Gastrocnemius medialis (tissue), 4 donors: Measurements from ENCODE around the gene SAMD3. TPM values are rescaled to one million over a fixed set of nuclear protein-coding genes. Genes with fewer than 3 reads are reported as not detected.
"Not testable (repeated sequence)": the region's sequence is repeated elsewhere in the genome, so short reads cannot be mapped to it uniquely, and the experiment has no call there.

Source experiments
- ATAC-seq, 2 donors: fragments of 150-250 bp; one replicate each; pipeline ENCODE4 v1.9.1; 2016
- DNase-seq, 2 donors: peaks; one replicate each; pipeline ENCODE4 v3.0.0-alpha.2; 2019
- H3K27ac ChIP-seq, 4 donors: fragments of 200-600 bp; sonication (generic); 1 replicate in 1 of 4; 2 replicates in 3 of 4; pipeline ENCODE4 v1.5.1; 2016 to 2018; ENCODE audit warnings: mild to moderate bottlenecking in 2 of 4, moderate library complexity in 1 of 4
- H3K27me3 ChIP-seq, 3 donors: fragments of 200-600 bp; sonication (generic) in 2 of 3; 1 replicate in 1 of 3; 2 replicates in 2 of 3; pipeline versions ENCODE4 v1.5.1 to v1.6.0; 2016 to 2019; ENCODE audit warnings: mild to moderate bottlenecking in 1 of 3, moderate library complexity in 1 of 3
- H3K36me3 ChIP-seq, 2 donors: fragments of 200-600 bp; sonication (generic) in 1 of 2; one replicate each; pipeline ENCODE4 v1.5.1; 2017 to 2018
- H3K4me1 ChIP-seq, 2 donors: fragments of 200-600 bp; sonication (generic) in 1 of 2; one replicate each; pipeline ENCODE4 v1.5.1; 2016 to 2017; ENCODE audit warnings: mild to moderate bottlenecking in 2 of 2
- H3K4me3 ChIP-seq, 4 donors: fragments of 200-600 bp; sonication (generic) in 3 of 4; 1 replicate in 1 of 4; 2 replicates in 3 of 4; pipeline ENCODE4 v1.5.1; 2016 to 2019; ENCODE audit warnings: mild to moderate bottlenecking in 2 of 4
- H3K9me3 ChIP-seq, 3 donors: fragments of 200-600 bp; sonication (generic) in 2 of 3; 1 replicate in 1 of 3; 2 replicates in 2 of 3; pipeline ENCODE4 v1.5.1; 2016 to 2019
- POLR2A ChIP-seq, 2 donors: fragments of 450-650 bp; IDR thresholded peaks; one replicate each; pipeline ENCODE4 v1.6.1; 2017; ENCODE audit warnings: antibody characterized with exemption in 2 of 2, mild to moderate bottlenecking in 2 of 2, moderate library complexity in 2 of 2
- in situ Hi-C, 4 donors: fragments of 200-750 bp; cut with MboI; loops; one replicate each; pipeline versions ENCODE4 v1.15.0 to v1.8.0; 2017; ENCODE audit warnings: low sequenced_read_pairs in 4 of 4
- intact Hi-C: fragments of 100-400 bp; cut with DNase I; formaldehyde crosslinking; loops from one replicate; pipeline ENCODE4 v1.15.1; 2023; ENCODE audit warnings: low total_unique reads
- total RNA-seq, 4 donors: library from RNA; depleted of rRNA; stranded (reverse); fragments of >200 nt; gene quantifications; one replicate each; pipeline versions ENCODE4 v1.1.0 to v1.2.3, GENCODE V29; 2016
- TF ChIP-seq, protein P1 (sequence below), 5 experiments: fragments of 450-650 bp in 3 of 5; fragments of 200-600 bp in 2 of 5; sonication (generic) in 2 of 5; IDR thresholded peaks in 4 of 5; conservative IDR thresholded peaks in 1 of 5; 1 replicate in 4 of 5; 2 replicates in 1 of 5; pipeline ENCODE4 v1.5.1; 2016 to 2019; ENCODE audit warnings: antibody characterized with exemption in 5 of 5, mild to moderate bottlenecking in 3 of 5, moderate library complexity in 3 of 5

The SAMD3 gene
- total RNA-seq, 4 donors from 2014 or later: not detected

DNA sequence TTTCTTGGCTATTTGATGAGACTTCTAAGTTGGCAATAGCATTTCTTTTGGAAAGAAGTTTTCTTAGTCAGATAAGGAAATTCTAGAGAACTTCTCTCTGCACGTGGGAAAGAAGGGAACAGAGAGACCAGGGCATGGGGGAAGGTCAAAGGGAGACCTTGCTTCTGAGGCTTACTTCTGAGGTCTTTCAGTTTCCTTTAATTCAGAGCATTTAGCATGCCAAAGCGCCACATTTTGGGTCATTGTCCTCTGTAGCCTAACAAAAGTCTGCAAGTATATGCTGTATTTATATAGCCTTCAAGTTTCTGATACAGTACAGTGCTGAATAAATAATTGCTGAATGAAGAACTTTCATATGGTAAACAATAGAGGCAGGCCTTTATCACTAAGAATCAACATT, 95.6 kb downstream of the SAMD3 start:
- in situ Hi-C loops: no loop called here
- no peaks in the 10 kb centered on the region for H3K4me1 ChIP-seq
- H3K4me3 ChIP-seq: no peak overlapping the region
- H3K36me3 ChIP-seq: no peaks in the 10 kb centered on the region
- DNase-seq (no peak), ATAC-seq (no peak)
- TF ChIP-seq, protein P1, sequence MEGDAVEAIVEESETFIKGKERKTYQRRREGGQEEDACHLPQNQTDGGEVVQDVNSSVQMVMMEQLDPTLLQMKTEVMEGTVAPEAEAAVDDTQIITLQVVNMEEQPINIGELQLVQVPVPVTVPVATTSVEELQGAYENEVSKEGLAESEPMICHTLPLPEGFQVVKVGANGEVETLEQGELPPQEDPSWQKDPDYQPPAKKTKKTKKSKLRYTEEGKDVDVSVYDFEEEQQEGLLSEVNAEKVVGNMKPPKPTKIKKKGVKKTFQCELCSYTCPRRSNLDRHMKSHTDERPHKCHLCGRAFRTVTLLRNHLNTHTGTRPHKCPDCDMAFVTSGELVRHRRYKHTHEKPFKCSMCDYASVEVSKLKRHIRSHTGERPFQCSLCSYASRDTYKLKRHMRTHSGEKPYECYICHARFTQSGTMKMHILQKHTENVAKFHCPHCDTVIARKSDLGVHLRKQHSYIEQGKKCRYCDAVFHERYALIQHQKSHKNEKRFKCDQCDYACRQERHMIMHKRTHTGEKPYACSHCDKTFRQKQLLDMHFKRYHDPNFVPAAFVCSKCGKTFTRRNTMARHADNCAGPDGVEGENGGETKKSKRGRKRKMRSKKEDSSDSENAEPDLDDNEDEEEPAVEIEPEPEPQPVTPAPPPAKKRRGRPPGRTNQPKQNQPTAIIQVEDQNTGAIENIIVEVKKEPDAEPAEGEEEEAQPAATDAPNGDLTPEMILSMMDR (IDR thresholded peaks at IDR 0.05 in 4 of 5, conservative IDR thresholded peaks at IDR 0.05 in 1 of 5): no peak
- TF ChIP-seq POLR2A (IDR thresholded peaks at IDR 0.05): no peak
- no peaks in the 10 kb centered on the region for H3K9me3 ChIP-seq
- intact Hi-C loops: no loop called here
- no peak overlapping the region for H3K27ac ChIP-seq
- H3K27me3 ChIP-seq: no peaks in the 10 kb centered on the region

DNA sequence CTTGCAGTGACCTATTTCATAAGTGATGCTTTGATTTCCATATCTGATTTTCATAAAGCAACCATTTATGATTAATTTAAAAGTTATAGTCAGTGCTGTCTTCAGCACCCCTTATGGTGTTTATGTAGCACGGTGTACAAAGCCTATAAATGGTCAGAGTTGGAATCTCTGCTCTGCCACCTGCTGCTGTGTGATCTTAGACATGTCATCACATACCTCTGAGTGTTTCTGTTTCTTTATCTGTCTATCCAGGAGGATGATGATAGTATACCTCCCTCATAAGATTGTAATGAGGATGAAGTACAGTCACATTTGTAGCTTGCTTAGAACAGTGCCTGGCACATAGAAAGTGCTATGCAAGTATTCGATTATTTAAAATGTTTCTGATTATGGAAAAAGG, 100.5 kb downstream of the SAMD3 start:
- TF ChIP-seq, protein P1 (IDR thresholded peaks at IDR 0.05 in 4 of 5, conservative IDR thresholded peaks at IDR 0.05 in 1 of 5): no peak
- TF ChIP-seq POLR2A (IDR thresholded peaks at IDR 0.05): no peak
- Histone ChIP-seq H3K4me3 (no peak overlapping the region), H3K27ac (no peak overlapping the region), H3K4me1 (no peaks in the 10 kb centered on the region), H3K36me3 (no peaks in the 10 kb centered on the region), H3K27me3 (no peaks in the 10 kb centered on the region), H3K9me3 (no peaks in the 10 kb centered on the region)
- ATAC-seq (no peak), DNase-seq (no peak)
- in situ Hi-C loops: no loop called here
- intact Hi-C loops: no loop called here

DNA sequence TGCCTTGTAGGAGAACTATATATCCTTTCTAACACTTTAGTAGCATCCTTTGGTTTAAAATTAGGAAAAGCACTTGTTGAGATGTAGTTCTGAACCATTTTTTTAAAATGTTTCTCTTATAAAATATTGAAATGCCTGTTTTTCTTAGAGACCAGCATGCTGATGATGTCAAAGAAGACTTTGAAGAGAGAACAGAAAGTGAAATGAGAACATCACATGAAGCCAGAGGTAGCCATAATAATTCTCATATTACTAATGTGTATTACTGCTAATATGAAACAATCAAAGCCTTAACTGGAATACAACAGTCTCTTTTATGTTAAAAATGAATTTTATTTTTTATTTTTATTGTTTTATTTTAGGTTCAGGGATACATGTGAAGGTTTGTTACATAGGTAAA, 102.0 kb downstream of the SAMD3 start:
- no peak for DNase-seq
- intact Hi-C loops (no loop called here), in situ Hi-C loops (no loop called here)
- H3K4me1 ChIP-seq: no peaks in the 10 kb centered on the region
- H3K36me3 ChIP-seq: no peaks in the 10 kb centered on the region
- H3K4me3 ChIP-seq: no peak overlapping the region
- no peak overlapping the region for H3K27ac ChIP-seq
- no peaks in the 10 kb centered on the region for H3K9me3 ChIP-seq
- ATAC-seq: no peak
- TF ChIP-seq, protein P1 (IDR thresholded peaks at IDR 0.05 in 4 of 5, conservative IDR thresholded peaks at IDR 0.05 in 1 of 5): no peak
- no peak for TF ChIP-seq POLR2A (IDR thresholded peaks at IDR 0.05)
- H3K27me3 ChIP-seq: no peaks in the 10 kb centered on the region

DNA sequence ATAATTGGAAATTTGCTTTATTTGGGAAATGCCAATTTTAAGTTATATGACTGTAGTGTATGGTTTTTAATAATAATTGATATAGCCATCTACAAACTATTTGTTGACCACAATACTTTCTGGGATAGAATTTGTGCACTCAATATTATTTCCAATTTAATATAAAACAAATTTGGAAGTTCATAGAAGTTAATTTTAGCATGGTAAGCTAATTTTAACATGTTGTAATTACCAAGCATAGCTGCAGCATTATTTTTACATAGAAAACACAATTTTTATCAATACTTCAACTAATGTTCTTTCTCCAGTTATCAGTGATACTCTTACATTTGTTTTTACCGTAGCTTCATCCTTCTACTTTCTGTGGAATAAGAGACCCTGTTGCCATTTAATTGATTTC, 103.5 kb downstream of the SAMD3 start:
- H3K36me3 ChIP-seq: no peaks in the 10 kb centered on the region
- TF ChIP-seq, protein P1 (IDR thresholded peaks at IDR 0.05 in 4 of 5, conservative IDR thresholded peaks at IDR 0.05 in 1 of 5): no peak
- TF ChIP-seq POLR2A (IDR thresholded peaks at IDR 0.05): no peak
- no peak for DNase-seq
- H3K27me3 ChIP-seq: no peaks in the 10 kb centered on the region
- ATAC-seq: no peak
- in situ Hi-C loops: no loop called here
- H3K4me1 ChIP-seq: no peaks in the 10 kb centered on the region
- H3K4me3 ChIP-seq: no peak overlapping the region
- no peaks in the 10 kb centered on the region for H3K9me3 ChIP-seq
- intact Hi-C loops: no loop called here
- H3K27ac ChIP-seq: no peak overlapping the region

DNA sequence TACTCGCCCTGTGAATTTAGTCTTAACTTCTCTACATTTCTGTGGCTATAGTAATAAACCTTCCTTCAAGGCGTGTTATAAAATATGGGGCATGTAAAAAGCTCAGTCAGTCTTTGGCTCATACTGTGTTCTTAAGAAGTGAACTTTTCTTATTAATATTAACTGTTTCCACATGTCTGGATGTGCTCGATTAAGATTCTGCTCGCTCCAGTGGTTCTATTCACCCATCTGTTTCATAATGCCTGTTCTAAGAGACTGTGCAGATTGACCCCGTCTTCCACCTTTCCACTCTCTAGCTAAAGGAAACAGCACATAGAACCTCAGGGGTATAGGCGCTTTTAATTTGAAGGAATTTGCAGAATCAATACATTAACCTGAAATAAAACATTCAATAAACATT, 104.5 kb downstream of the SAMD3 start:
- Histone ChIP-seq H3K4me3 (no peak overlapping the region), H3K27me3 (no peaks in the 10 kb centered on the region), H3K9me3 (no peaks in the 10 kb centered on the region), H3K36me3 (no peaks in the 10 kb centered on the region), H3K4me1 (no peaks in the 10 kb centered on the region), H3K27ac (no peak overlapping the region)
- DNase-seq (no peak), ATAC-seq (no peak)
- in situ Hi-C loops (no loop called here), intact Hi-C loops (no loop called here)
- no peak for TF ChIP-seq POLR2A (IDR thresholded peaks at IDR 0.05)
- TF ChIP-seq, protein P1 (IDR thresholded peaks at IDR 0.05 in 4 of 5, conservative IDR thresholded peaks at IDR 0.05 in 1 of 5): no peak

DNA sequence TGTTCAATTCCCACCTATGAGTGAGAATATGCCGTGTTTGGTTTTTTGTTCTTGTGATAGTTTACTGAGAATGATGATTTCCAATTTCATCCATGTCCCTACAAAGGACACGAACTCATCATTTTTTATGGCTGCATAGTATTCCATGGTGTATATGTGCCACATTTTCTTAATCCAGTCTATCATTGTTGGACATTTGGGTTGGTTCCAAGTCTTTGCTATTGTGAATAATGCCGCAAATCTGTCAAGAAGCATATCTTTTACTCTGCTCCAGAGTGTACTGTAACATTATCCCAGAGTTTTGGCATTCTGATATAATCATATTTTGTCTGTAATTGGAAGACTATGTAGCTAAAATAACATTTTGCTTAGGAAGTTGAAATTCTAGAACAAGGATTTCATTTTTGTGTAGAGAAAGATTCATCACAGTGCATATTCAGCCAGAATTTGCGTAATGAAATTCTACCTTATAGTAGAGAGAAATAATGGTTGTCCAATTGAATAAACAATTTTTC, 105.5 kb downstream of the SAMD3 start:
- H3K36me3 ChIP-seq, H3K27me3 ChIP-seq, DNase-seq, in situ Hi-C loops, H3K27ac ChIP-seq, H3K4me3 ChIP-seq, intact Hi-C loops, H3K9me3 ChIP-seq, ATAC-seq, H3K4me1 ChIP-seq: not testable (repeated sequence)
